Ovary (tissue), 9 donors: Measurements from ENCODE around the gene FBXO17. TPM values are rescaled to one million over a fixed set of nuclear protein-coding genes. Genes with fewer than 3 reads are reported as not detected.
"Not testable (repeated sequence)": the region's sequence is repeated elsewhere in the genome, so short reads cannot be mapped to it uniquely, and the experiment has no call there.

Source experiments
- DNase-seq, 5 donors: peaks; one replicate each; pipeline ENCODE4 v3.0.0-alpha.2; 2019 to 2020
- H3K27ac ChIP-seq, 2 donors: fragments of 200-600 bp; one replicate each; pipeline versions ENCODE4 v1.5.1 to v1.8.0; 2019 to 2022
- H3K27me3 ChIP-seq: fragments of 200-600 bp; one replicate; pipeline ENCODE4 v1.8.0; 2022
- H3K36me3 ChIP-seq: fragments of 200-600 bp; sonication (generic); one replicate; pipeline ENCODE4 v1.5.1; 2019
- H3K4me1 ChIP-seq: one replicate; pipeline ENCODE4 v1.8.1; 2013; ENCODE audit warnings: mild to moderate bottlenecking, moderate library complexity; ENCODE audit not compliant: insufficient read depth
- H3K4me3 ChIP-seq: fragments of 200-600 bp; sonication (generic); one replicate; pipeline ENCODE4 v1.5.1; 2017
- H3K9me3 ChIP-seq, 2 donors: fragments of 200-600 bp in 1 of 2; sonication (generic) in 1 of 2; one replicate each; pipeline versions ENCODE4 v1.5.1 to v1.8.1; 2013 to 2019; ENCODE audit warnings: mild to moderate bottlenecking in 1 of 2, moderate library complexity in 1 of 2
- CTCF ChIP-seq, 3 donors: fragments of 450-650 bp in 2 of 3; fragments of 200-600 bp in 1 of 3; IDR thresholded peaks; one replicate each; pipeline versions ENCODE4 v1.5.1 to v1.8.0; 2016 to 2022; ENCODE audit warnings: antibody characterized with exemption in 3 of 3, mild to moderate bottlenecking in 1 of 3
- EP300 ChIP-seq: sonication (generic); formaldehyde crosslinking; IDR thresholded peaks from one replicate; pipeline ENCODE4 v1.6.1; 2017; ENCODE audit warnings: antibody characterized with exemption
- POLR2A ChIP-seq: fragments of 450-650 bp; IDR thresholded peaks from one replicate; pipeline ENCODE4 v1.6.1; 2017; ENCODE audit warnings: antibody characterized with exemption, mild to moderate bottlenecking, moderate library complexity
- WGBS, 3 donors: extraction: QIAGEN DNeasy Blood & Tissue Kit in 1 of 3; methylation state at CpG; one replicate each; pipeline versions ENCODE4 v1.1.5 to v1.1.7; 2013 to 2017; 5-methylcytosine and 5-hydroxymethylcytosine counted together
- intact Hi-C, 4 donors: fragments of 100-400 bp; cut with DNase I; formaldehyde crosslinking; loops; one replicate each; pipeline versions ENCODE4 v1.11.0 to v1.15.1; 2022 to 2023
- polyA plus RNA-seq, 2 donors: library from polyadenylated mRNA; stranded (reverse); fragments of 200-250 nt in 1 of 2; fragments of 350-450 nt in 1 of 2; fragmentation: Illumina TruSeq in 1 of 2; extraction: RNeasy Lipid Tissue Mini Kit (QIAGEN cat#74804) in 1 of 2; gene quantifications; one replicate each; pipeline ENCODE4 v1.2.3, GENCODE V29; 2013 to 2014
- total RNA-seq, 7 donors: library from RNA; depleted of rRNA in 2 of 7; stranded (reverse); fragments of >200 nt in 2 of 7; fragmentation: NEBNext Ultra II Directional in 3 of 7; extraction: Animal tissue kit (Norgen Biotek cat#: 25700) in 3 of 7; gene quantifications; one replicate each; pipeline versions ENCODE4 v1.1.0 to v1.2.4, GENCODE V29; 2016 to 2023
- donor health status: DM: no; HTN: no; CAD: no; lungs with moderate emphysema.
- donor health status: DM: no; HTN: no; CAD: no.
- donor health status: Bipolar disorder and iron deficiency.
- donor health status: DM: yes; HTN: yes; CAD: no.
- donor health status: DM: no; HTN: no; CAD: no.
- donor health status: DM: yes; HTN: yes; CAD: no.

Gene FBXO17
- total and polyA plus RNA-seq, 9 donors: 26.7 to 52.2 (median 36.1) TPM

GRCh38 chr19:38942471-38943181 lies 32.9 kb downstream of the FBXO17 start:
- H3K9me3 ChIP-seq: no peaks in the 10 kb centered on the region
- TF ChIP-seq POLR2A: no peak
- TF ChIP-seq CTCF (IDR thresholded peaks at IDR 0.05): no peak
- no peak for TF ChIP-seq EP300
- H3K27me3 ChIP-seq: no peaks in the 10 kb centered on the region
- WGBS, 3 donors: 81 to 89% (median 85%) methylated on average over 20 of the region's 20 CpGs
- no peak overlapping the region for H3K4me3 ChIP-seq
- intact Hi-C loops: no loop called here
- no peaks in the 10 kb centered on the region for H3K4me1 ChIP-seq
- no peak overlapping the region for H3K27ac ChIP-seq
- peak in 1 of 5 donors; percentile 29 for DNase-seq
- H3K36me3 ChIP-seq: no peaks in the 10 kb centered on the region

- Histone ChIP-seq H3K4me3 (no peak overlapping the region), H3K27me3 (no peaks in the 10 kb centered on the region), H3K36me3 (no peaks in the 10 kb centered on the region), H3K9me3 (no peaks in the 10 kb centered on the region), H3K27ac (no peak overlapping the region), H3K4me1 (no peaks in the 10 kb centered on the region)
- DNase-seq: no peak
- 59 to 74% (median 71%) methylated on average over 2 of the region's 2 CpGs for WGBS, 3 donors
- intact Hi-C loops: no loop called here
- TF ChIP-seq CTCF (IDR thresholded peaks at IDR 0.05): no peak
- TF ChIP-seq EP300: no peak
- TF ChIP-seq POLR2A: no peak
Measured at GRCh38 chr19:38941979-38942378, 33.6 kb downstream of the FBXO17 start.

- H3K9me3 ChIP-seq, H3K27ac ChIP-seq, H3K27me3 ChIP-seq, H3K36me3 ChIP-seq, intact Hi-C loops, H3K4me1 ChIP-seq, H3K4me3 ChIP-seq, DNase-seq: not testable (repeated sequence)
- WGBS, 3 donors: 72 to 77% (median 74%) methylated on average over 5 of the region's 5 CpGs
Measured at GRCh38 chr19:38941466-38941865, 34.1 kb downstream of the FBXO17 start.

DNA sequence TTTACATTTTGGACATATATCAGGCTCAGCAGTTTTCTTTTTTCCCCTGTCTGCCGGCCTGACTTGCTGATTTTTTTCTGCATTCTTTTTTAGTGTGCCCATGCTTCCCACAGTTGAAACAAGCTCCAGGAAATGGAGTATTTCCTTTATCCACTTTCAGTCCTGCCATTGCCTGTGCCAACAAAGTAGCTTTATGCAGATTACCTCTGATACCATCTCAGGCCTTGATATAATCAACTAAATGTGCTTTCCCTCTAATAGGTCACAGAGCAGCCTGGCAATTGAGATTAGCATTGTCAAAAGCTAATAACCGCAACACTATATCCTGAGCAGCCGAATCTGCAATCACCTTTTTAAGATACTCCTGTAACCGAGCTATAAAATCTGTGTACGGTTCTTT lies 35.6 kb downstream of the FBXO17 start:
- Histone ChIP-seq H3K4me1 (no peaks in the 10 kb centered on the region), H3K27ac (no peak overlapping the region), H3K36me3 (no peaks in the 10 kb centered on the region), H3K4me3 (no peak overlapping the region), H3K9me3 (no peaks in the 10 kb centered on the region), H3K27me3 (no peaks in the 10 kb centered on the region)
- DNase-seq: no peak
- intact Hi-C loops: no loop called here
- WGBS, 3 donors: 61 to 70% (median 63%) methylated on average over 5 of the region's 5 CpGs
- TF ChIP-seq POLR2A (no peak), EP300 (no peak), CTCF (IDR thresholded peaks at IDR 0.05) (no peak)

GRCh38 chr19:38933544-38933943 lies 42.0 kb downstream of the FBXO17 start:
- DNase-seq: no peak
- 53 to 80% (median 59%) methylated on average over 4 of the region's 4 CpGs for WGBS, 3 donors

More at GRCh38 chr19:38933544-38933943, 42.0 kb downstream of the FBXO17 start:
- H3K27me3 ChIP-seq: no peaks in the 10 kb centered on the region
- no peak overlapping the region for H3K27ac ChIP-seq
- TF ChIP-seq POLR2A: no peak
- no peak for TF ChIP-seq EP300
- no peak for TF ChIP-seq CTCF (IDR thresholded peaks at IDR 0.05)
- H3K4me1 ChIP-seq: peaks cover 12% of the 10 kb centered on the region
- H3K4me3 ChIP-seq: no peak overlapping the region
- H3K9me3 ChIP-seq: no peaks in the 10 kb centered on the region
- no peaks in the 10 kb centered on the region for H3K36me3 ChIP-seq
- intact Hi-C loops: loop anchor here in 1 of 4 donors (5.0 kb wide), 1 partner anchor 531 kb away; the partner anchor contains the start of gene FAM98C
